A673 (cell line): ENCODE measurements around the gene SEMA3E. TPM values are rescaled to one million over a fixed set of nuclear protein-coding genes. Genes with fewer than 3 reads are reported as not detected.

ENCODE experiments used
- Bru-seq: library from RNA; stranded (reverse); fragments of 400-500 nt; gene quantifications from one replicate; lab custom pipeline; 2021; lab: Mats Ljungman, UMichigan
- BruChase-seq, 2 experiments: library from RNA; stranded (reverse); fragments of 400-500 nt; gene quantifications; one replicate each; lab custom pipeline; 2021; lab: Mats Ljungman, UMichigan
- BruUV-seq: library from RNA; stranded (reverse); fragments of 400-500 nt; replicated peaks from 2 replicates; lab custom pipeline; 2021; lab: Mats Ljungman, UMichigan
- CTCF ChIA-PET: fragments of 300-600 bp; sonication (Branson Sonifier 250); formaldehyde crosslinking; loops from one replicate; lab custom pipeline; 2022; ENCODE audit warnings: antibody characterized with exemption; lab: Charles Lee
- POLR2A ChIA-PET: fragments of 300-600 bp; sonication (Branson Sonifier 250); formaldehyde crosslinking; loops from one replicate; lab custom pipeline; 2022; ENCODE audit warnings: antibody characterized with exemption; ENCODE audit not compliant: low non-redundant PET; lab: Charles Lee
- DNase-seq: peaks from one replicate; pipeline ENCODE4 v3.0.0-alpha.2; 2015; ENCODE audit warnings: low spot score
- H3K27ac ChIP-seq: fragments of 200-600 bp; sonication (generic); 2 replicates; pipeline ENCODE4 v1.5.1; 2016; ENCODE audit warnings: mixed run types, low read depth, mild to moderate bottlenecking, mixed read lengths, antibody characterized with exemption, low read length; ENCODE audit not compliant: poor library complexity, severe bottlenecking
- H3K27me3 ChIP-seq: fragments of 200-600 bp; sonication (generic); replicated peaks from 2 replicates; pipeline ENCODE4 v1.6.1; 2017; ENCODE audit warnings: mixed run types, low read depth, mild to moderate bottlenecking, mixed read lengths, antibody characterized with exemption, low read length; ENCODE audit not compliant: insufficient read depth, poor library complexity
- H3K36me3 ChIP-seq: fragments of 200-600 bp; sonication (generic); 2 replicates; pipeline ENCODE4 v1.6.1; 2016; ENCODE audit warnings: mixed run types, mild to moderate bottlenecking, mixed read lengths, antibody characterized with exemption, low read length; ENCODE audit not compliant: insufficient read depth, poor library complexity, severe bottlenecking
- H3K4me1 ChIP-seq: fragments of 200-600 bp; sonication (generic); 2 replicates; pipeline ENCODE4 v1.6.1; 2017; ENCODE audit warnings: mixed run types, mild to moderate bottlenecking, mixed read lengths, antibody characterized with exemption, low read length; ENCODE audit not compliant: insufficient read depth, poor library complexity, severe bottlenecking
- H3K4me3 ChIP-seq: fragments of 200-600 bp; sonication (generic); 2 replicates; pipeline ENCODE4 v1.5.1; 2016; ENCODE audit warnings: low read depth, mixed run types, mild to moderate bottlenecking, mixed read lengths, low read length; ENCODE audit not compliant: poor library complexity, severe bottlenecking
- H3K9me3 ChIP-seq: fragments of 200-600 bp; sonication (generic); 2 replicates; pipeline ENCODE4 v1.6.1; 2016; ENCODE audit warnings: mixed run types, low read depth, mild to moderate bottlenecking, mixed read lengths, antibody characterized with exemption, low read length; ENCODE audit not compliant: poor library complexity, severe bottlenecking
- EZH2 ChIP-seq: fragments of 200-600 bp; sonication (generic); IDR thresholded peaks from 2 replicates; pipeline ENCODE4 v1.6.1; 2017; ENCODE audit warnings: borderline replicate concordance, low read depth, mild to moderate bottlenecking, mixed read lengths, antibody characterized with exemption, low read length; ENCODE audit not compliant: poor library complexity, severe bottlenecking
- intact Hi-C: fragments of 100-400 bp; cut with micrococcal nuclease; formaldehyde crosslinking; loops from one replicate; pipeline ENCODE4 v1.10.0; 2022; ENCODE audit not compliant: unreplicated experiment
- long read RNA-seq: library from polyadenylated mRNA; stranded (forward); transcript quantifications from one replicate; pipeline ENCODE4 v2.0.0, GENCODE V29; 2022
- total RNA-seq: library from RNA; stranded (reverse); gene quantifications from 2 replicates; pipeline ENCODE4 v1.2.3, GENCODE V29; 2021
- TF ChIP-seq, protein P1 (sequence below): fragments of 300-800, 200-600 bp; sonication (generic); conservative IDR thresholded peaks from 2 replicates; pipeline ENCODE4 v1.5.1; 2017; ENCODE audit warnings: low read depth, mild to moderate bottlenecking, antibody characterized with exemption, low read length, moderate library complexity, mixed read lengths

Gene SEMA3E
- total RNA-seq, result not detected in 2 replicates
- percentile 2 among the genes with signal in this experiment for Bru-seq, nascent RNA
- BruChase-seq, experiment 1, labeled RNA remaining after a 2-hour chase, result percentile 3 among the genes with signal in this experiment
- BruChase-seq, experiment 2, labeled RNA remaining after a 6-hour chase, result percentile 4 among the genes with signal in this experiment
- long read RNA-seq, result 0 reads

GRCh38 chr7:83648464-83649241 is at the start of gene SEMA3E:
SEMA3E (minus strand) TSS chr7:83649139.
- TF ChIP-seq, protein P1, sequence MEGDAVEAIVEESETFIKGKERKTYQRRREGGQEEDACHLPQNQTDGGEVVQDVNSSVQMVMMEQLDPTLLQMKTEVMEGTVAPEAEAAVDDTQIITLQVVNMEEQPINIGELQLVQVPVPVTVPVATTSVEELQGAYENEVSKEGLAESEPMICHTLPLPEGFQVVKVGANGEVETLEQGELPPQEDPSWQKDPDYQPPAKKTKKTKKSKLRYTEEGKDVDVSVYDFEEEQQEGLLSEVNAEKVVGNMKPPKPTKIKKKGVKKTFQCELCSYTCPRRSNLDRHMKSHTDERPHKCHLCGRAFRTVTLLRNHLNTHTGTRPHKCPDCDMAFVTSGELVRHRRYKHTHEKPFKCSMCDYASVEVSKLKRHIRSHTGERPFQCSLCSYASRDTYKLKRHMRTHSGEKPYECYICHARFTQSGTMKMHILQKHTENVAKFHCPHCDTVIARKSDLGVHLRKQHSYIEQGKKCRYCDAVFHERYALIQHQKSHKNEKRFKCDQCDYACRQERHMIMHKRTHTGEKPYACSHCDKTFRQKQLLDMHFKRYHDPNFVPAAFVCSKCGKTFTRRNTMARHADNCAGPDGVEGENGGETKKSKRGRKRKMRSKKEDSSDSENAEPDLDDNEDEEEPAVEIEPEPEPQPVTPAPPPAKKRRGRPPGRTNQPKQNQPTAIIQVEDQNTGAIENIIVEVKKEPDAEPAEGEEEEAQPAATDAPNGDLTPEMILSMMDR, result no peak
- POLR2A ChIA-PET, result no interaction called here
- Histone ChIP-seq H3K27ac (no peak within 1 kb of the TSS), H3K36me3 (no peaks in the 10 kb centered on the region), H3K27me3 (peaks cover 58% of the 10 kb centered on the region), H3K4me1 (no peaks in the 10 kb centered on the region), H3K4me3 (no peak within 1 kb of the TSS), H3K9me3 (no peaks in the 10 kb centered on the region)
- no peak for DNase-seq
- intact Hi-C loops, result no loop called here
- BruUV-seq, result no TSS peak
- CTCF ChIA-PET, result interaction anchor here (0.6 kb wide), 1 partner anchor 370 kb away, joined by 4 read pairs; no protein-coding TSS in a partner anchor

DNA sequence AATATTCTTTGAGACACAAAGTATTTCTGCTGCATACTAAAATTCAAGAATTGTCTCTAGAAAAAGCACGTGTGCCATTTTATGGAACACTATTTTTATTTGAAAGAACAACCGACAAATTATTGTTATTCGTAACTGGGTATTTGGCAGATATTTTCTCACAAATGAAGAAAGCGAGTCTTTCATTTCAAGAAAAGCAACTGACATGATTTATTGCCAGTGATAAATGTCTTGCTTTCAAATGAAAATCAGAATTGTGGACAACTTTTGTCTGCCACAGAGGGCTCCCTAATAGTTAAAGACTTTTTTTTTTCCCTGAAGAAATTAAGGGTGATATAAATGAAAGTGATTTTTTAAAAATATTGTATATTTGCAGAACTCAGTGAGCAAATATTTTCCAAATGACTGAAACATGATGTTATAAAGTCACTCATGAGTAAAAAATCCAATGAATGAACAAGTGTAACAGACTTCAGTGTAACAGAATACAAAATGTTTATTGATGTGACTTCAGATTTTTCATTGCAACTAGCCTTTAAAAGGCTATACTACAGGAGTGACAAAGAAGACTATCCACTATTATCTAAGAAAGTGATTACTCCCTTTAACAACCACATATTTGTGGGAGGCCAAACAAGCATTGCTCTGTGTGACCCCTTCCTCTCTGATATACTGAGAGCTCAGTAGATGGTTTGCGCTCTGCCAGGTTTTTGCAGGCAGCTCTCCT is 49.0 kb upstream of the SEMA3E start:
- Histone ChIP-seq H3K27ac (no peak overlapping the region), H3K36me3 (no peaks in the 10 kb centered on the region), H3K9me3 (no peaks in the 10 kb centered on the region), H3K4me3 (no peak overlapping the region), H3K4me1 (no peaks in the 10 kb centered on the region), H3K27me3 (no peaks in the 10 kb centered on the region)
- ChIA-PET POLR2A (no interaction called here), CTCF (no interaction called here)
- no peak for DNase-seq
- BruUV-seq, result no TSS peak
- intact Hi-C loops, result no loop called here
- TF ChIP-seq, protein P1, result no peak
- no peak for TF ChIP-seq EZH2

DNA sequence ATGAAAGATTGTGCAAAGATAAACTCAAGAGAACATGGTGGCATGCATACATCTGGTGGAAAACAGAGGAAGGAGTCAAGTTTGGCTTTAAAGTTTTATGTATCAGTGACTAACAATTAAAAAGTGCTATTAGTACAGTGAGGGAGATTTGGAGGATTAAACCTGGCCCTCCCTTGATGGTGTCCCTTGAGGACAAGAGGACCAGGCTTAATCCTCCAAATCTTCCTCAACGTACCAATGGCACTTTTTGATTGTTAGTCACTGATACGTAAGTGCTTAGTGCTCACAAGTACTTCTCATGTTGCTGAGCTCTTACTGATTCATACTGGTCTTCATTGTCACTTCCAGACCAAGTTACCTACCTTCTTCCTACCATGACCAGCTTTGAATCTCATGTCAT is 47.2 kb upstream of the SEMA3E start:
- Histone ChIP-seq H3K4me1 (no peaks in the 10 kb centered on the region), H3K4me3 (no peak overlapping the region), H3K27me3 (no peaks in the 10 kb centered on the region), H3K27ac (no peak overlapping the region), H3K9me3 (no peaks in the 10 kb centered on the region), H3K36me3 (no peaks in the 10 kb centered on the region)
- BruUV-seq, result no TSS peak
- TF ChIP-seq EZH2, result no peak
- TF ChIP-seq, protein P1, result no peak
- ChIA-PET POLR2A (no interaction called here), CTCF (no interaction called here)
- no peak for DNase-seq
- intact Hi-C loops, result no loop called here
